Common myeloid progenitor, CD34-positive (primary cell): ENCODE measurements around the gene ROBO1.

Source experiments
- CTCF ChIA-PET: fragments of 350-600 bp; sonication (Branson Sonifier 250); formaldehyde crosslinking; loops from one replicate; lab custom pipeline; 2021; ENCODE audit warnings: antibody characterized with exemption; lab: Charles Lee
- POLR2A ChIA-PET: fragments of 350-600 bp; sonication (Branson Sonifier 250); formaldehyde crosslinking; loops from one replicate; lab custom pipeline; 2021; ENCODE audit warnings: antibody characterized with exemption; lab: Charles Lee
- DNase-seq, 3 donors: peaks; one replicate each; pipeline versions ENCODE4 v3.0.0 to v3.0.0-alpha.2; 2013
- H3K27ac ChIP-seq, 2 experiments: 1 replicate in 1 of 2; 2 replicates in 1 of 2; pipeline ENCODE4 v1.7.0; 2013; ENCODE audit warnings: inconsistent platforms in 2 of 2, low read length in 2 of 2, mild to moderate bottlenecking in 2 of 2, low read depth in 1 of 2, moderate library complexity in 1 of 2; ENCODE audit not compliant: severe bottlenecking in 2 of 2, insufficient read depth in 1 of 2, poor library complexity in 1 of 2
- H3K27me3 ChIP-seq, 5 experiments: replicated peaks in 2 of 5; 1 replicate in 3 of 5; 2 replicates in 2 of 5; pipeline versions ENCODE4 v1.6.1 to v1.7.0; 2013; ENCODE audit warnings: low read length in 4 of 5, mild to moderate bottlenecking in 2 of 5, moderate library complexity in 2 of 5, inconsistent platforms in 1 of 5; ENCODE audit not compliant: insufficient read depth in 5 of 5, control insufficient read depth in 4 of 5
- H3K36me3 ChIP-seq, 4 experiments: 1 replicate in 2 of 4; 2 replicates in 2 of 4; pipeline versions ENCODE4 v1.6.1 to v1.7.0; 2013; ENCODE audit warnings: low read length in 3 of 4, control low read depth in 1 of 4, mild to moderate bottlenecking in 1 of 4; ENCODE audit not compliant: control insufficient read depth in 4 of 4, insufficient read depth in 4 of 4
- H3K4me1 ChIP-seq, 4 experiments: 1 replicate in 3 of 4; 2 replicates in 1 of 4; pipeline versions ENCODE4 v1.6.1 to v1.7.1; 2013; ENCODE audit warnings: low read length in 3 of 4, mild to moderate bottlenecking in 3 of 4, control low read depth in 1 of 4, inconsistent platforms in 1 of 4, moderate library complexity in 1 of 4; ENCODE audit not compliant: control insufficient read depth in 4 of 4, insufficient read depth in 4 of 4; ENCODE audit errors: control extremely low read depth in 1 of 4
- H3K4me3 ChIP-seq, 7 experiments: 1 replicate in 4 of 7; 2 replicates in 3 of 7; pipeline versions ENCODE4 v1.5.1 to v1.7.0; 2013; ENCODE audit warnings: mild to moderate bottlenecking in 7 of 7, low read length in 6 of 7, moderate library complexity in 6 of 7, inconsistent platforms in 2 of 7, low read depth in 2 of 7, control low read depth in 1 of 7; ENCODE audit not compliant: insufficient read depth in 4 of 7, control insufficient read depth in 1 of 7; ENCODE audit errors: extremely low read depth in 1 of 7
- H3K9me3 ChIP-seq, 5 experiments: 1 replicate in 4 of 5; 2 replicates in 1 of 5; pipeline versions ENCODE4 v1.6.1 to v1.7.1; 2013; ENCODE audit warnings: low read length in 4 of 5, mild to moderate bottlenecking in 2 of 5, inconsistent platforms in 1 of 5, low read depth in 1 of 5, moderate library complexity in 1 of 5; ENCODE audit not compliant: control insufficient read depth in 4 of 5, insufficient read depth in 2 of 5; ENCODE audit errors: control extremely low read depth in 1 of 5
- WGBS: methylation state at CpG from one replicate; pipeline ENCODE4 v1.1.5; 2013; ENCODE audit not compliant: insufficient coverage; 5-methylcytosine and 5-hydroxymethylcytosine counted together

Gene ROBO1

GRCh38 chr3:78937475-78937874 lies 830.3 kb downstream of the ROBO1 start:
- Histone ChIP-seq H3K4me1 (no peaks in the 10 kb centered on the region), H3K27me3 (no peaks in the 10 kb centered on the region), H3K27ac (no peak overlapping the region), H3K9me3 (no peaks in the 10 kb centered on the region), H3K4me3 (no peak overlapping the region), H3K36me3 (no peaks in the 10 kb centered on the region)
- POLR2A ChIA-PET, result no interaction called here
- CTCF ChIA-PET, result no interaction called here
- no peak for DNase-seq

GRCh38 chr3:78927759-78928158 lies 840.0 kb downstream of the ROBO1 start:
- WGBS, result 100% methylated on average over 1 of the region's 1 CpG
- DNase-seq, result no peak
- Histone ChIP-seq H3K4me1 (no peaks in the 10 kb centered on the region), H3K27me3 (no peaks in the 10 kb centered on the region), H3K9me3 (no peaks in the 10 kb centered on the region), H3K36me3 (no peaks in the 10 kb centered on the region), H3K27ac (no peak overlapping the region), H3K4me3 (no peak overlapping the region)
- POLR2A ChIA-PET, result no interaction called here
- CTCF ChIA-PET, result interaction anchor here (0.6 kb wide), 1 partner anchor 275 kb away, joined by 3 read pairs; no protein-coding TSS in a partner anchor

DNA sequence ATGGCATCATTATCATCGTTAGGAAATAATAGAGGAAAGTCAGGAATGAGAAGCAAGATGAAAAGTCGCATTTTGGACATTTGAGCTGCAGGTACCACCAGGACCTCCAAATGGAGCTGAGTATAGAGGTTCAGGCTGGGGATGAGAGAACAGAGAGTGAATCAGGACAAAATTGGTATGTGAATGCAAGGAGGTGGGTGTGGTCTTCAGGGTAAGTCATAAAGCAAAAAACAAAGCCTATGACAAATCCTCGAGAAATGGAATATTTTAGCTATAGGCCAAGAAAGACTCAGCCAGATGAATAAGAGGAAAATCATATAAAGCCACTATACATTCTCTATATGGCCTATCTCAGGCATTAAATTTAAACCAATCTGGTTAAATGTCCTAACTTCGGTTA lies 841.3 kb downstream of the ROBO1 start:
- CTCF ChIA-PET, result no interaction called here
- H3K9me3 ChIP-seq, result no peaks in the 10 kb centered on the region
- 94% methylated on average over 2 of the region's 4 CpGs for WGBS
- H3K4me1 ChIP-seq, result no peaks in the 10 kb centered on the region
- no peaks in the 10 kb centered on the region for H3K27me3 ChIP-seq
- H3K27ac ChIP-seq, result no peak overlapping the region
- POLR2A ChIA-PET, result no interaction called here
- H3K4me3 ChIP-seq, result no peak overlapping the region
- DNase-seq, result no peak
- H3K36me3 ChIP-seq, result no peaks in the 10 kb centered on the region

DNA sequence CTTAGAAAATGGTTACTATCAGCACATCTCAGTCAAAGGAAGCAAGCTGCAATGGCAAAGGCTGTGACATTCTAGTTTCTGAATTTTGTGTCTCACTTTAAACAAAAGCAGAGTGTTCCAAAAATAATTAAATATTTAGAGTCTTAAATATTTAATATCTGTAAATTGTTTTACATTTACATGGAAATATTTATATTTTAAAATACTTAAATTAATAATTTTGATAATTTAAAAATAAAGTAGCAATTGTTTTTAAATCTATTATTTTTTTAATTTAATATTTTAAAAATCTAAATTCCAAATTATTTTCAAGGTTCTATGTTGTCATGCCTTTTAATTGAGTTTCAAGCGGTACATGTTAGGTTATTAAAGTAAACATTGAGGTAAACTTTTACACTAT lies 843.1 kb downstream of the ROBO1 start:
- WGBS, result no CpG with 5 or more reads among the region's 1 CpG
- DNase-seq, result no peak
- ChIA-PET POLR2A (no interaction called here), CTCF (no interaction called here)
- H3K4me1 ChIP-seq, result no peaks in the 10 kb centered on the region
- H3K9me3 ChIP-seq, result no peaks in the 10 kb centered on the region
- no peak overlapping the region for H3K4me3 ChIP-seq
- H3K27ac ChIP-seq, result no peak overlapping the region
- no peaks in the 10 kb centered on the region for H3K36me3 ChIP-seq
- H3K27me3 ChIP-seq, result no peaks in the 10 kb centered on the region

DNA sequence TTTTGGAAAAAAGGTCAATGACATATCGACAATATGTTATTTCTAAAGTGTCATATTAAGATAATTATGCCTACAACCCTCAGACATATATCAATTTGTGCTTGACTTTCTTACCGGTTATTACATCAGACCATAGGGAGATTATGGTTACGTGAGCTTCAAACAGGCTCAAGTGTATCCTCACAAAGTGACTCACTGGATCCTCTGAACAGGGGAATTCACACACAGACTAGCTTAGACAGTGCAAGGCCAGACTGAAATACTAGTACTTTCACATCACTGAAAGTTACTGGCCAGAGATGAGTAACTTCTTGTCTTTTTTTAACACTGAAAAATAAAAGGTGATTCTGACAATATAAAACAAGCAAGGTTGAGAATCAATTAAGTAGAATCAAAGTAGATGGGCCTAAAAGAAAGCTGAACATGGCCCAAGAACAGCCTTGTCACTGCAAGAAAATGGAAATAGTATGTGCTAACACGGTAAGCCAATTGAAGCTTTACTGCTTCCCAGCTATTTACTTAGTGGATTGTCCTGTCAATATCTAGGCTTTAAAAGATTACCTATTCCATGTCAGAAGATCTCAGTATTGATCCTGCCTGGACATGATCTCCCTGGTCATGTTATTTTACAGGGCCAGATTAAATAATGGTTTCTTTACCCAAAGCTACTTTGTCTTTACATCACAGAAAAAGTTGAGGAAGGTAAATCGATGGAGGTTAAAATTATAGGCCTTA lies 848.6 kb downstream of the ROBO1 start:
- Histone ChIP-seq H3K4me3 (no peak overlapping the region), H3K9me3 (no peaks in the 10 kb centered on the region), H3K27ac (no peak overlapping the region), H3K36me3 (no peaks in the 10 kb centered on the region), H3K27me3 (no peaks in the 10 kb centered on the region), H3K4me1 (peaks cover 0 to 9% (median 0%) of the 10 kb centered on the region in 4 experiments)
- no peak for DNase-seq
- 100% methylated on average over 3 of the region's 5 CpGs for WGBS
- CTCF ChIA-PET, result no interaction called here
- POLR2A ChIA-PET, result no interaction called here

DNA sequence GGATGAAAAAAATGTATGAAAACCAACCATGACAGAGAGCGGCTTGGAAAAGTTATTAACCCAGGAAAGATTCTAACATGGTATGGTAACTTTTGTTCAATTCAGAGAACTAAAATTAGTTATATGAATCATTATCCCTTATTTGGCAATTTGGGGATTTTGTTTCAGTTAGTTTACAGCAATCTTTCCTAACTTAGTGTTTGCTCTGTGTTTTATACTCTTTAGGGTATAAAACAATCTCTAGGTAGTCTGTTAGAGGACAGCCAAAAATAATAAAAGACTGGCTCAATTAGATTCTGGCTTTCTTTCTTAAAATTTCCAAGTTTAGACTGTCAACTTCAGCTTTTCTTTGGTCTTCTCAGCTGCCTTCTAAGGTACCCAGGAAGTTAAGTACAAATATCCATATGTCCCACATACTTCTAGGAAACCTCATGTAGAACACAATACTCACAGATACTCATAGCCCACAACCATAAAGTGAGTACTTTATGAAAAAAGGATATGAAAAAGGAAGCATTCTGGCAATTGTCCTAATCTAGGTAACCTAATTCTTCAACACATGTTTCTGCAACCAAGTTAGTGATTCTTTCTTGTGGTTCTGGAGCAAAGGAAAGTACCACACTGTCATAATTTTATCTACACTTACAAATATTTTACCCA lies 849.3 kb downstream of the ROBO1 start:
- H3K4me1 ChIP-seq, result peaks cover 0 to 9% (median 0%) of the 10 kb centered on the region in 4 experiments
- no peaks in the 10 kb centered on the region for H3K36me3 ChIP-seq
- H3K4me3 ChIP-seq, result no peak overlapping the region
- H3K9me3 ChIP-seq, result no peaks in the 10 kb centered on the region
- whole genome bisulfite sequencing, result no CpG with 5 or more reads among the region's 1 CpG
- ChIA-PET CTCF (no interaction called here), POLR2A (no interaction called here)
- no peak overlapping the region for H3K27ac ChIP-seq
- no peak for DNase-seq
- no peaks in the 10 kb centered on the region for H3K27me3 ChIP-seq

GRCh38 chr3:78917536-78917935 lies 850.3 kb downstream of the ROBO1 start:
- POLR2A ChIA-PET, result no interaction called here
- no peaks in the 10 kb centered on the region for H3K36me3 ChIP-seq
- no peak overlapping the region for H3K27ac ChIP-seq
- CTCF ChIA-PET, result no interaction called here
- no peaks in the 10 kb centered on the region for H3K9me3 ChIP-seq
- no peaks in the 10 kb centered on the region for H3K27me3 ChIP-seq
- no peak overlapping the region for H3K4me3 ChIP-seq
- peak in 2 of 3 donors; percentile 49 to 52 for DNase-seq
- no CpG with 5 or more reads among the region's 2 CpGs for WGBS
- peaks cover 0 to 9% (median 0%) of the 10 kb centered on the region in 4 experiments for H3K4me1 ChIP-seq
